SKM-1 (cell line): ENCODE measurements around the gene SH3TC2.
A peak's percentile ranks its signal among the peaks of the same experiment; 100 is the strongest.

Experiments
- DNase-seq: peaks from one replicate; lab custom pipeline; 2025; ENCODE audit not compliant: unreplicated experiment; lab: John Stamatoyannopoulos, UW

SH3TC2 gene

DNA sequence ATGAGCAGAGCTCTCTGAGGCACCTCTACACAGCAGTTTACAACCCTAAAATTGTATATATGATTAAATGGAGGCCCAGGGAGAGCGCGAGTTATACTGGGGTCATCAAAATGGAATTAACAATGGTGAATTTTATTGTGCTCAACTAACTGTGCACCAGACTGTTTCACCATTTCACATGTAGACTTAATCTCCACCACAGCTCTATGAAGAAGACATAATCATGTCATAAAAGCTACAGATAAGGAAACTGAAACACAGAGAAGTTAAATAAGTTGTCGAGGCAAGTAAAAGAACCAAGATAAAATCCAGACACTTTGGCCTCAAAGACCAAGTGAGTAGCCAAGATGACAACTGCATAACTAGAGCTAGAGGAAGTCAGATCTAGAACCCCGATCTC lies 1.5 kb downstream of the SH3TC2 start:
- DNase-seq: no peak

DNA sequence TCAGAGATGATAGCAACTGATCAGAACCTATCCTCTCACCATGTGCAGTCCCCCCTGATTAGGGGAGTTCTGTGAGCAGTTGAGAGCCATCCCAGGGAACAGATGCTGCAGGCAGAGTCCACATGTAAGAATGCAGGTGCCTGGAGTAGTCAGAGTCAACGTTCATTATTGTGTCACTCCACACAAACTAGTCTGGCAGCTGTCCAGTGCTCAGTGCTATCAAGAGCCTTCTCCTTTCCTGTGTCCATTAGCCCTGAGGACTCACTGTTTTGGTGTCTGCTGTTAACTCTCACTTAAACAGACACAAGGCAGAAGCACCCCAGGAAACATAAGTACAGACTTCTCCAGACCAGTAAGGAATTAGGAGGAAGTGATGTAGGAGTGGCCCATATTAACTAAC lies 2.5 kb downstream of the SH3TC2 start:
- no peak for DNase-seq

DNA sequence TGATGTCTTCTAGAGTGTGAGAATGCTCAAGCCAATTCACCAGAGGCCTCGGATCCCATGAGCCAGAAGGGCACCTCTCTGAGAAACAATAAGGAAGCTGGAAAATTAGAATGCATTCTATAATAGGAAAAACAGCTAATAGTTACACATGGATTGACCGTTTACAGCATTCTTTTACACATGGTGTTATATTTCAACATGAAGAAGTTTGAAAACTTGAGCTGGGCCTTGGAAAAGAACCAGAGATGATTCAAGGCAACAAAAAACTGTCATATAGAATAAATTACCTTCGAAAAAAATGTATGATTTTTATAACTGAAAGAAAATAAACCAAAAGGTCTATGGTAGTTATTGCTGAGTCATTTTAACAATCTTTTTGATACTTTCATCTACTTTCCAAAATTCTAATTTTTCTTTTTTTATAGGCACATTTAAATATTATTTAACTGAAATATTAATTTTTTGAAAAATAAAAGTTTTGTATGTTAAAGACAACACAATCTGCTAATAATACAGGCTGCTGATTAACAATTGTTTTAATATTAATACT lies 6.2 kb downstream of the SH3TC2 start:
- DNase-seq: no peak

DNA sequence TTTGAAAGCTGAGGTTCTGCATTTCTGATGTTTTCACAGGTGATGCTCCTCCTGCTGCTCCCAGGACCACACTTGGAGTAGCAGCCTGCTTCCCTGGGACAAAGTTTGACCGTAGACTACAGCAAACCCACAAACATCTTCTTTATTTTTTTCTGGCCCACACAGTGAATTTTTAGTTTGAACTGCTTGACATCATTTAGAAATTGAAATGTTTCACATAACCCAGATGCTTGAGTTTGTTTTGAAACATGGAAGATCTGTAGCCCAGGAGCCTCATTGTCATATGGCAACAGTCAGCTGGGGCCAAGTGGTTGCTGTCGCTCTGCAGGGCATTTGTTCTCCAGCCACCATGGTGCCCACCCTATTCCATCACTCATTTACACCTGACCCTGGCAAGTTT lies 8.4 kb downstream of the SH3TC2 start:
- no peak for DNase-seq

DNA sequence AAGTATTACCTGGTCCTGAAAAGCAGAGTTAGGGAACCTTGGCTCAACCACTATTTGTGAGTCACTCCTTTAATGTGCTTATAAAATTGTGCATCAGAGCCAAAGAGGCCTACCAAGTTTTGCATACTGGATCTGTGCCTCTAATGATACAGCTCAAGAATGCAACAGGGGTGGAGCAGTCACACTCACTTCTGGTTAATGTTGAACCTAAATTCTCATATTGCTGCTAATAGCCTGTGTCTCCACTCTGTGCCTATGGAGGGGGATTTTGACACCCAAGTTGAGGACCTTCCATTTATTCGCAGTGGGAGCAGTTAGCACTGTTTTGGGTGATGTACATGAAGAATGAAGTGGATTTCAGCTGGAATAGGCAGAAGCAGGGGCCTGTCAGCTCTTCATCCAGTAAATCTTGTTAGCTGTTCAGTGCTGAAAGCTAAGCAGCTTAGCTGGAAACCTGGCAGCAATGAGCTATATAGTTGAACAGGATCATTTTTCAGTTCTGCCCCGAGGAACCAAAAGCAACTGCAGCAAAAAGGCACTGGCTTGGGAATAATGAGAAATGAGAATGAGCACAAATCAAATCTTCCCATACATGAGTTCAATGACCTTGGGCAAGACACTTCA lies 9.7 kb downstream of the SH3TC2 start:
- DNase-seq: no peak

DNA sequence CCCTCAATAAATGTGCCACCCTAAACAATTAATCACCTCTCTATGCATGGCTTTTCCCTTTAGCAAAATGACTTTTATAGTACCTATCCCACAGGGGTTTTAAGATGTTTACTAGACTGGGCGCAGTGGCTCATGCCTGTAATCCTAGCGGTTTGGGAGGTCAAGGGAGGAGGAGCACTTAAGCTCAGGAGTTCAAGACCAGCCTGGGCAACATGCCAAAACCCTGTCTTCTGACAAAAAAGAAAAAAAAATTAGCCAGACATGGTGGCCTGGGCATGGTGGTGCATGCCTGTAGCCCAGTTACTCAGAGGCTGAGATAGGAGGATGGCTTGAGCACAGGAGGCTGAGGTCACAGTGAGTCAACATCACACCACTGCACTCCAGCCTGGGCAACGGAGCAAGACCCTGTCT lies 13.5 kb downstream of the SH3TC2 start:
- DNase-seq: no peak

DNA sequence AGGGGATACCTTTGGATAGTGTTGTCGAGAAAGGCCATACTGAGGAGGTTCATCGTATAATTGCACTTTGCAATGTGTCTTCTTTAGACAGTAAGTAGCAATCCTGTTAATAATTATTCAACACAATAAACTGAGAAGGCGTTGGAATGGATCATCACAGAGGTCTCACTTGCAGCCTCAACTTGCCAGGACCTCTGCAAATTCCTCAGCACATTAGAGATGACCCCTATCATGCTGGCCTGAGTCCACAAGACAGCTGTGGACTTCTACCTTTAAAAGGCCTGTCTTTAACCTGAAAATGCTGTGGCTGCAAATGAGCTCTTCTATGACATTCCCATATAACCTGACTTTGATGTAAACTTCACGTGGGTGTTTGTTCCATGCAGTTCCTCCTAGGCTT lies 14.1 kb downstream of the SH3TC2 start:
- DNase-seq: no peak

DNA sequence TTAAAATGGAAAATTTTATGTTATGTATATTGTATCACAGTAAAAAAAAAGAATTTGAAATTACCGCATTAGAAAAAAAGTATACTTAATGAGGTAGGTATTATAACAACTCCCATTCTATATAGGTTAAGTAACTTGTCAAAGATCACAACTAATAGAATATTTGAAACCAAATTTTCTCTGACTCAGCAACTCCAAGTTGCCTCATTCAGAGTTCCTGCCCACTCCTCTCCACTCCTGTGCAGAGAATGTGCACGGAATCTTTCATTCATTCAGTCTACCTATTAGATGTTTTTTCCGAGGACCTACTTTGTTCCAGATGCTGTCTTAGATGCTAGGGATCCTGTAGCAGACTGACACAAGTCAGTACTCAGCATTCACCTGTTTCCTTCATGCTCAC lies 15.4 kb downstream of the SH3TC2 start:
- no peak for DNase-seq

DNA sequence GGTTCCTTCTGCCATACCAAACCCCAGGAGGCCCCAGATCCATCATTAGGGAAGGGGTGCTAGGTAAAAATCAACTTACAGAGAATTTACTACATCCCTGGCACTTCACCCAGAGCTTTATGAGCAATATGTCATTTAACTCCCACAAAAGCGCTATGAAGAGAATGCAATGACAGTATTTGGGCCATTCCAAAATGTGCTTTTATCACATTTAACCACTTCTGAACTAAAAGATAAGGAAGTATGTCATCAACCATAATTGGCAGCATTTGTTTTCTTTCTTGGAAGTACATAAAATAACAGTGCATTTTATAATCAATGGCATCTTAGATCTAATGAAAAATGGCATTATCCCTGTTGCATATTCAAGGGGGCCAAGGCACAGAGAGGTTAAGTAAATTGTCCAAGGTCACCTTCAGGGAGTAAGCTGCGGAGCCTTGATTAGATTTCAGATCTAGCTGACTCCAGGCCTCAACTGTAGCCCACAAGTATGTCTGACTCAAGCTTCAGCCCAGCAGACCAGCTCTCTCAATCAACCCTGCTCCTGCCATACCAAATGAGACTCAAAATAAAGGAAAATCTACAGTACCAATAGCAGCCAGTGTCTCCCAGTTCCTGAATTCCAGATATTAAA lies 16.5 kb downstream of the SH3TC2 start:
- DNase-seq: no peak

DNA sequence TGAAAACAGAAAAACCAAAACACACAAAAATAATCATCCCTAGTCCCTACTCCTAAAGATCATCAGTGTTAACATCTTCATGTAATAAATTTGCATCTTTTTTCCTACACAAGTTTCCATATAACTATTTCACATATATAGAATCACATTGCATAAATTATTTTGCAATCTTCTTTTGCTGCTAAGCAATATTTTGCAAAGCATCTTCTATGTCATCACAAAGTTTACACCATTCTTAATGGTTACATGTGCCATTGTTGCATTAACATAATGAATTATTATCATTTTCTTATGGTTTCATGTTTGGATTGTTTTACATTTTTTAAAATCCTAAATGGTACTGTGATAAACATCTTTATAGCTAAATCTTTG lies 17.8 kb downstream of the SH3TC2 start:
- no peak for DNase-seq

DNA sequence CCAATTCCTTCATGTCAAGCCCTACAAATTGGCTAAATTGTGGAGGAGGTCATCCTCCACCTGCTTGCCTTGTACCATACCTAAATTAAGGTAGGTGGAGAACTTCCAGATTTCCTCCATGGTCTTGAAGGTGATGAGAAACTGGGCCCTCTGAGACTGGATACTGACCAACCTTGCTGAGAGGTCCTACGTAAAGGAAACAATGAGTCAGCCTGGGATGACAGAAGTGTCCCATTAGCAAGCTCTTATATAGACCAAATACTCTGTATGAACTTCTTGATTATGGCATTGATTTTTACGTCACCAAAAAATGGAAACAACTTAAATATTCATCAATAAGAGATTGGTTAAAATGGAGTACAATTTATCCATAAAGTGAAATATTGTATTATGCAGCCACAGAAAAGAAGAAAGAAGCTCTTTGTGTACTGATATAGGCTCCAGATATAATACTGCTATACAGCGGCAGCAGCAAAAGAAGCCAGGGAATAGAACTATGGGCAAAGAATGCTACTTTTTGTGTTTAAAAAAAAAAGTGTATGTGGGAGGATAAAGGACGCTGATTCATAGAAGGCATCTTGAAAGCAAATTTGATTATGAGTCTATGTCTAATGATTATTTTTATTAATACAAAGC lies 18.3 kb downstream of the SH3TC2 start:
- DNase-seq: no peak

DNA sequence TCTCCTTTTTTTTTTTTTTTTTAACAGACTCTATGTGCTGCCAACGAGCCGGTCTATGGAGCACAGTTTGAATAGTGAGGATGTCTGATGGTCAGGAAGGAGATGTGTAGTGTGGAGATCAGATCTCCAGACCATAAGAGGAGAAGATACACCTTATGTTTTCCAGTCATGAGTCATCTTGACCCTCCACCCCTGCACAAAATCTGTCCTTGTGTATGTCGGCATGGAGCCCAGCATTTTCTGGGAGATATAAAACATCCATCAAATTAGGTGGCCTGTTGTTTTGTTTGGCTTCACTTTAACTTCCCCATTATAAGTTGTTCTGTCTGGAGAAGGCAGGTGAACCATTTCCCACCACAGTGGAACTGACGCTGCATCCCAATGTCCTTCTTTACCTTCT lies 19.2 kb downstream of the SH3TC2 start:
- DNase-seq: no peak

DNA sequence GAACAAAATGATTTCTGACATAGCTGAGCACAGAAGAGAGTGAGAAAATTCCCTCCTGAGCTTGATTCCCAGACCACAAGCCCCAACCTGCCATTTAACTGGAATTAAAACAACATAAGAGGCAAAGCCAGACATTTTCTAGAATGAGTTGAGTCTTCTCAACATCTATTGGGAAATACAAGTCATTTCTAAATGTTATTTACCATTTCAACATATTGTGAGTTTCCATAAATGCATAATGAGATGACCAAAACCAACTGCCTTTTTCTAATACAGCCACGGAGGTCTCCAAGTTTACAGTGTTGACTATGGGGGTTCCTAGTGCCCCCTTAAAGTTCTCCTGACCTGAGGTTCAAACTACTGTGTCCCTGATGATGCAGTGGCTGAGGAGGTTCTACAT lies 20.0 kb downstream of the SH3TC2 start:
- no peak for DNase-seq

DNA sequence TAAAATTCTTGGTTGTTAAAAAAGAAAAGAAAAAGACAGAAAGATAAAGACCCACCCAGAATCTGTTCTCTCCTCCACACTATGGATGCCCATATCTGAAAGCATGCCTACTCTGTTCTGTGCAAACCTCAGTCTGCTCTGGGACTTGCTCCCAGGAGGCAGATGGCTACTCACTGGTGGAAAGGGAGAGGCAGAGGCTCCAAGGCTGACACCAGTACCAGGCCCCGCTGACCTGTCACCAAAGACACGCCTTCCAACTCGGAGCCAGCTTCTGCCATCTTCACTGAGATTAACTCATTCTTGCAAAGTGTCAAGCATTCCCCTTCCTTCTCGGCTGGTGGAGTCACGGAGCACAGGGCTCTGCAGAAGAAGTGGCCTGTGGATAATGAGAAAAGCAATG lies 21.6 kb downstream of the SH3TC2 start:
- DNase-seq: no peak

DNA sequence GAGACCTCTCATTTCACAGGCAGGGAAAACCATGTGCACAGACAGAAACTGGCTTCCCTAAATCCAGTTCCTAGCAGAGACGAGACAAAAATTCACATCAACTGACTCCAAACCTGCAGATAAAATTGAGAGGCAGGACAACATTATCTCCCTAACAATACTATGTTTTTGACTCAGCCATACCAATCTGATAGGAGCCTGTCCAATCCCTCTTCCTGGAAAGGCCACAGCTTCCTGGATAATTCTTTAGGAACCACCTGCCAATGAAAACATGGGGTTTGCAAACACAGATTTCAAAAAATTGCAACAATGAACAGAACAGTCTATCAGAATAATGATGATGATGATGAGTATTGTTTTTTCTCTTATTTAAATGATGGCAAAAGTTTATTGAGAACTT lies 22.4 kb downstream of the SH3TC2 start:
- no peak for DNase-seq

DNA sequence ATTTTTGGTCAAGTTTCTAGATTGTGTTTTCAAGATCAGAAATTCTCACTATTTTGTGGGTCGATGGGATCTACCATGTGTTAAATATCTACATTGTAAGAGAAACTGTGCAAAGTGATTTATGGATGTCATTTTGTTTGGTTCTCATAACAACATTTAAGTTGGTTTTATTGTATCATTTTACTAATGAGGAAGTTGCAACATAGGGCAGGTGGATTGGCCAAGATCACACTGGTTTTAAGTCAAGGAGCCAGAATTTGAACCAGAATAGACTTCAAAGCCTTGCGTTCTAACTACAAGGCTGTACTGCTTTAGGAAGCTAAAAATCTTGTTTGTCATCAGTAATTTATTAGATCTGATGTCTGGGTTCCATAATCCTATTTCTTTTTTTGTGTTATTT lies 23.4 kb downstream of the SH3TC2 start:
- peak; percentile 64 for DNase-seq

DNA sequence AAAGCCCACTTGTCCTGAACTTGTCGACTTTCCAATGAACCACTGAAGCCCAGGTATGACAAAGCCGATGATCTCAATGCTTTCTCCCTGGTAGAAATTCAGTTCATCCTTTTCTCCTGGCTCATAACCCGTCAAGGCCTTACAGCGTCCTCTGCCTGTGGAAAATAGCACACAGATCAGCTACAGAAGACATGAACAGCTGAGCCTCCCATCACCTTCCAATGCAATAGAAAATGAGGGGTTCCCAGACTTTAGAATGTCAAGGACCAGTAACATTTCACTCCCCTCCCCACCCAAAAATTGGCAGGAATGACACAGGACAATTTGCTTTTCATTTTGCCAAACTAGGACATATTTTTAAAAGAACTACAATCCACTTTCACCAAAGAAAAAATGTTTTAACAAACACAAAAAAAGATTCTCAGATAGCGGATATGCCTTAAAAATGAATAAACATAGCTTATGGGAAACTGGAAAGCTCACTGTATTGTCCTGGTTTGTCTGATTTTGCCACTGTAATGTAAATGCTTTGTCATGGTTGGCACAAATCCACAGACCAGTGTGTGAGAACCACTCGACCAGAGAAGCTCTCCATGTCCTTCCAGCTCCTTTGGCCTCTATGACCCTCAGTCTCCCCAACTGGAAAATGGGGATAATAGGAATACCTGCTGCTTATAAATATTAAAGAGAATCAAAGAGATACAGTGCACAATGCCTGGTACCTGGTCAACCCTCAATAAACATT lies 24.4 kb downstream of the SH3TC2 start:
- DNase-seq: no peak

DNA sequence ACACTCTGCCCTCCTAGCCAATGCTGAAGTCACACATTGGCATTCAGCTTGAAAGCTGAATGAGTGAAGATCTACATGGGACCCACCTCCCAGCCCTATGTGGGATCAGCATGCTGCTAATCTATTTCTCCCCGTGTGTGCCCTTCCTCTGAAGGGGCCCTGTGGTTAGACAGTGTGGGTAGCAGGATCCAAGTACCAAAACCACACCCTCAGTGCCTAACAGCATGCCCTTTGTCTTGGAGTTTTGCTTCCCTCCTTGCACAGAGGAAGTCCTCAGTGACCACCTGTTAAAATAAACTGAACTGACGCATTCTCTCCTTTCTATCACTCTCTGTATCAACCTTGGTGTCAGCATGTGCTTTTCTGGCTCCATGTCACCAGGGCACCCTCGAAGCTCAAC lies 25.0 kb downstream of the SH3TC2 start:
- DNase-seq: peak; percentile 62

DNA sequence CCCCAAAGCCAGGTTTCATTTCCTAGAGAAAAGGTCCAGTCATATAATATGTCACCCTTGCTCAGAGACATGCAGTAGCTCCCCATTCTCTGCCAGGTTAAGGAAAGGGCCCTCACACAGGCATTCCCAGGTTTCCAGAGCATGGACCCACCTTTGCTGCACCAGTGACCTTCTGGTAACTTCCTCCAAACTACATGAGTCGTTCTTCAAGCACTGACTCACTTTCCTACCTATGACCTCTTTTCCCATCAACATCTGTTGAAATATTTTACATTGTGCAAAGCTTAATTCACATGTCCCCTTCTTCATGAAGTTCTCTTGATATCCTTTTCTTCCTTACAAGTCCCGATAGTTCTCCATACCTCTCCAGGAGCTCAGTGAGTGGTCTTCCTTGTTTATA lies 25.9 kb downstream of the SH3TC2 start:
- DNase-seq: no peak

DNA sequence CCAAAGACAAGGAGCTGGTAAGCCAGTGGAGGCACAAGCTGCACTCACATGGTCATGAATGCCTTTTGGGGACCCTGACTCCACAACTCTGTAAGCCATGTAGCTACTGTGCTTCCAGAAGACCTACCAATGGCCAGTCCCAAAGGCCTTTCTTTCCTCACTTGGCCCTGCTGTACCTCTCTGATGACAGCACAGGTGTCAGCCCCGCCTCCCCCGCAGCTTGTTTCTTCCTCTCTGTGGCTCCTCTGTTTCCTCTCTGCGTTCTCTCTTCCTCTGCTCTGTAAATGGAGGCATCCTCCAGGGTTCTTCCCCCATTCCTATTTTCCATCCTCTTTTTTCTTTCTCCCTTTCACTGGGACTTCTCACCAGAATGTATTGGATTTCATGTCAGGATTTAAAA lies 26.7 kb downstream of the SH3TC2 start:
- DNase-seq: no peak

DNA sequence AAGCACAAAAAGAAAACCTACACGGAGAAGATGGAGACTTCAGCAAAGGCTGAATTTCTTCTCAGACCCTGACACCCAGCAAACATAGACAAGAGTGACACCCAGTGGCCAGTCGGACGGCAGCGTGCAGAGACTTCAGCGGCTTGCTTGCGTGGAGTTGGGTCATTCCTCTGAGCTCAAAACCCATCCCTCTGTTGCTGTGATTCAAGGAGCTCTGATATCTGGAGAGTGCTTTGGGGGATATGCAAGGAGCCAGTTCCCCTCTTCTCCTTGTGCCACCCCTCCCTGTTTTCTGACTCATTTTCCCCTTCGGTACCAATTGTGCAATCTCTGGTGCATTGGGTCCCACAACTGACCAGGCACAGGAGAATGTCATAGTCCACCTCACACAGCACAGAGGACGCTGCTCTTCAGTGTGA lies 27.5 kb downstream of the SH3TC2 start:
- peak; percentile 80 for DNase-seq
